Suprapubic skin (tissue), 4 donors: ENCODE measurements around the gene GNLY. TPM values are rescaled to one million over a fixed set of nuclear protein-coding genes. Genes with fewer than 3 reads are reported as not detected.

ENCODE experiments used
- DNase-seq, 2 donors: peaks; one replicate each; pipeline ENCODE4 v3.0.0-alpha.2; 2019; ENCODE audit warnings: low spot score in 2 of 2
- H3K27ac ChIP-seq: fragments of 200-600 bp; sonication (generic); one replicate; pipeline ENCODE4 v1.5.1; 2019
- H3K27me3 ChIP-seq: fragments of 200-600 bp; sonication (generic); one replicate; pipeline ENCODE4 v1.5.1; 2019
- H3K36me3 ChIP-seq: fragments of 200-600 bp; sonication (generic); one replicate; pipeline ENCODE4 v1.5.1; 2019
- H3K4me1 ChIP-seq: fragments of 200-600 bp; sonication (generic); one replicate; pipeline ENCODE4 v1.5.1; 2019
- H3K4me3 ChIP-seq: fragments of 200-600 bp; sonication (generic); one replicate; pipeline ENCODE4 v1.5.1; 2019; ENCODE audit warnings: mild to moderate bottlenecking
- H3K9me3 ChIP-seq: fragments of 200-600 bp; sonication (generic); one replicate; pipeline ENCODE4 v1.5.1; 2019
- EP300 ChIP-seq: sonication (generic); formaldehyde crosslinking; IDR thresholded peaks from one replicate; pipeline ENCODE4 v1.6.1; 2017; ENCODE audit warnings: antibody characterized with exemption
- POLR2A ChIP-seq, 2 donors: fragments of 450-650 bp; IDR thresholded peaks; one replicate each; pipeline ENCODE4 v1.6.1; 2017; ENCODE audit warnings: antibody characterized with exemption in 2 of 2, mild to moderate bottlenecking in 2 of 2, moderate library complexity in 2 of 2
- POLR2AphosphoS5 ChIP-seq, 3 donors: sonication (generic); formaldehyde crosslinking; IDR thresholded peaks; one replicate each; pipeline ENCODE4 v1.6.1; 2017; ENCODE audit warnings: antibody characterized with exemption in 3 of 3
- WGBS: methylation state at CpG from one replicate; pipeline ENCODE4 v1.1.5; 2018; 5-methylcytosine and 5-hydroxymethylcytosine counted together
- total RNA-seq, 4 donors: library from RNA; depleted of rRNA; stranded (reverse); fragments of >200 nt; gene quantifications; one replicate each; pipeline ENCODE4 v1.1.0, GENCODE V29; 2016
- TF ChIP-seq, protein P1 (sequence below), 2 donors: fragments of 200-600 bp in 1 of 2; fragments of 450-650 bp in 1 of 2; sonication (generic) in 1 of 2; IDR thresholded peaks; one replicate each; pipeline ENCODE4 v1.5.1; 2016 to 2019; ENCODE audit warnings: antibody characterized with exemption in 2 of 2, mild to moderate bottlenecking in 1 of 2, moderate library complexity in 1 of 2

GNLY gene
- 1 to 10 TPM in 3 of 4 donors, not detected in 1; 1.6 to 4.8 (median 1.9) TPM for total RNA-seq

DNA sequence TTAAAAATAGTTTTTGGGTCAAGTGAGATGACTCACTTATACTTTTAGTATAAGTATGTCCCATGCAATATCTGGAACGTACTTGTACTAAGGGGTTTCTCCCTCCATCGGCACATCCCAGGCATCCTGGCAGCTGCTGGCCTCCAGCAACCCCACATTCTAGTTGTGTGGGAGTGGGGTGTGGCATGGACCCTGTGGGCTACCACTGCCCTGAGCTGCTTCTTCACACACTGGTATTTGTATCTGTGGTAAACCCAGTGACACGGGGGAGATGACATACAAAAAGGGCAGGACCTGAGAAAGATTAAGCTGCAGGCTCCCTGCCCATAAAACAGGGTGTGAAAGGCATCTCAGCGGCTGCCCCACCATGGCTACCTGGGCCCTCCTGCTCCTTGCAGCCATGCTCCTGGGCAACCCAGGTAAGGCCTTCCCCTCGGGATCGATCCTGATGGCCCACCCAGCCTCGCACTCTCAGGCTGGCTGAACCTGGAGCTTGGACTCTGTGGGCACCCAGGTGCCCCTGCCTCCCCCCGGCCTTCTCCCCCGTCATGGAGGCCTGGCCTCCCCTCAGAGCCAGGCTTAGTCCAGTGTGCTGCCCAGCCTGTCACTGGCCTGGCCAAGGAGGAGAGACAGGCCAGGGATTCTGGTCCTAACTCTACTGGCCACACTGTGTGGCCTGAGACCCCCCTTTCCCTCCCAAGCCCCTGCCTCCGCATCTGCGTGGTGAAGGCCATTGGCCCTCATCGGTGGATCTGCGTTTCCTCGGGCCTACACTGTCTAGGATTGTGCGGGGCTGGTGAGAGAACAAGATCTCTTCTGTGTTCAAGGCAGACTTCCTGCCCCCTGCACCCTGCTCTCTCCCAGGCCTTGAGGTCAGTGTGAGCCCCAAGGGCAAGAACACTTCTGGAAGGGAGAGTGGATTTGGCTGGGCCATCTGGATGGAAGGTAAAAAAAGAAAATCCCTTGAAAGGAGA lies at the start of gene GNLY:
Gene GNLY, plus strand, starts transcription at position 307 of the 974 bp plus-strand sequence. Its CDS starts 61 bp downstream, at position 368.
- no peaks in the 10 kb centered on the region for H3K36me3 ChIP-seq
- no peak within 1 kb of the TSS for H3K4me3 ChIP-seq
- no peak for DNase-seq
- H3K9me3 ChIP-seq, result no peaks in the 10 kb centered on the region
- TF ChIP-seq POLR2AphosphoS5 (IDR thresholded peaks at IDR 0.05), result no peak
- no peak for TF ChIP-seq POLR2A (IDR thresholded peaks at IDR 0.05)
- TF ChIP-seq, protein P1, sequence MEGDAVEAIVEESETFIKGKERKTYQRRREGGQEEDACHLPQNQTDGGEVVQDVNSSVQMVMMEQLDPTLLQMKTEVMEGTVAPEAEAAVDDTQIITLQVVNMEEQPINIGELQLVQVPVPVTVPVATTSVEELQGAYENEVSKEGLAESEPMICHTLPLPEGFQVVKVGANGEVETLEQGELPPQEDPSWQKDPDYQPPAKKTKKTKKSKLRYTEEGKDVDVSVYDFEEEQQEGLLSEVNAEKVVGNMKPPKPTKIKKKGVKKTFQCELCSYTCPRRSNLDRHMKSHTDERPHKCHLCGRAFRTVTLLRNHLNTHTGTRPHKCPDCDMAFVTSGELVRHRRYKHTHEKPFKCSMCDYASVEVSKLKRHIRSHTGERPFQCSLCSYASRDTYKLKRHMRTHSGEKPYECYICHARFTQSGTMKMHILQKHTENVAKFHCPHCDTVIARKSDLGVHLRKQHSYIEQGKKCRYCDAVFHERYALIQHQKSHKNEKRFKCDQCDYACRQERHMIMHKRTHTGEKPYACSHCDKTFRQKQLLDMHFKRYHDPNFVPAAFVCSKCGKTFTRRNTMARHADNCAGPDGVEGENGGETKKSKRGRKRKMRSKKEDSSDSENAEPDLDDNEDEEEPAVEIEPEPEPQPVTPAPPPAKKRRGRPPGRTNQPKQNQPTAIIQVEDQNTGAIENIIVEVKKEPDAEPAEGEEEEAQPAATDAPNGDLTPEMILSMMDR (IDR thresholded peaks at IDR 0.05), result no peak
- no peak for TF ChIP-seq EP300
- 94% methylated on average over 13 of the region's 15 CpGs for WGBS
- no peaks in the 10 kb centered on the region for H3K27me3 ChIP-seq
- H3K27ac ChIP-seq, result no peak within 1 kb of the TSS
- H3K4me1 ChIP-seq, result no peaks in the 10 kb centered on the region

DNA sequence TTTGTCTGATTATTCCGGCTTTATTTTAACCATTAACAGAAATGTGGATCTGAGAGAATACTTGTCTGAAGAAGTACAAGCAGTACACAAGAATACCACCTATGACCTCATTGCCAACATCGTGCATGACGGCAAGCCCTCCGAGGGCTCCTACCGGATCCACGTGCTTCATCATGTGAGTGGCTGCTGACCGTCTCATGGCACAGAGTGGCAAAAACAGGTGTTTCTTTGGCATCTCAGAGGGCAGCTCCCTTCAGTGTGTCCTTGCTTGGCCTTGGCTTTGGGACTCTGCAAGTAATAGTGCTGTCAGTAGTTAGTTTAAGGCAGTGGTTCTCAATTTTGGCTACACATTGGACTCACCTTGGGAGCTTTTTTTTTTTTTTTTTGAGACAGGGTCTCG lies 49.2 kb upstream of the GNLY start:
- Histone ChIP-seq H3K9me3 (no peaks in the 10 kb centered on the region), H3K4me1 (no peaks in the 10 kb centered on the region), H3K36me3 (peaks cover 99% of the 10 kb centered on the region), H3K4me3 (no peak overlapping the region), H3K27me3 (no peaks in the 10 kb centered on the region), H3K27ac (no peak overlapping the region)
- DNase-seq, result peak in 1 of 2 donors; percentile 28
- WGBS, result 91% methylated on average over 8 of the region's 8 CpGs
- TF ChIP-seq POLR2A (IDR thresholded peaks at IDR 0.05) (no peak), POLR2AphosphoS5 (IDR thresholded peaks at IDR 0.05) (no peak), EP300 (no peak)
- TF ChIP-seq, protein P1 (IDR thresholded peaks at IDR 0.05), result no peak

DNA sequence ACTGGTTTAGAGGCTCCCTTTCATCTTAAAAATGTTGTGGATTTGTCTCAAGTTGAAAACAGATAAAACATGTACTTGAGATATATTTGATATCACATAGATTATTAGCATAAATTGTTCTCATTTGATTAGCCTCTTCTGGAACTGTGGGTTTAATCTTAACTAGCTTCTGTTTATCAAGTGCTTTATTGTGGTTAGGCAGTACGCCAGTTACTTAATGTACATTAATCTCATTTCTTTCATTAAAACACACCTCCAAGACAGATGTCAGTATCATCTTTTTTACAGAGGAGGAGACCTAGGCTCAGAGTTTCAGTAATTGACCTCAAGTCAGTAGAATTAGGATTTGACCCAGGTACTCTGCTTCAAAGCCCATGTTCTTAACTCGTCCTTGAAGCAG lies 48.0 kb upstream of the GNLY start:
- no peak for TF ChIP-seq EP300
- TF ChIP-seq, protein P1 (IDR thresholded peaks at IDR 0.05), result no peak
- TF ChIP-seq POLR2A (IDR thresholded peaks at IDR 0.05), result no peak
- TF ChIP-seq POLR2AphosphoS5 (IDR thresholded peaks at IDR 0.05), result no peak
- Histone ChIP-seq H3K9me3 (no peaks in the 10 kb centered on the region), H3K27me3 (no peaks in the 10 kb centered on the region), H3K27ac (no peak overlapping the region), H3K4me3 (no peak overlapping the region), H3K36me3 (peaks cover 100% of the 10 kb centered on the region), H3K4me1 (no peaks in the 10 kb centered on the region)
- 88% methylated on average over 2 of the region's 2 CpGs for WGBS
- no peak for DNase-seq

DNA sequence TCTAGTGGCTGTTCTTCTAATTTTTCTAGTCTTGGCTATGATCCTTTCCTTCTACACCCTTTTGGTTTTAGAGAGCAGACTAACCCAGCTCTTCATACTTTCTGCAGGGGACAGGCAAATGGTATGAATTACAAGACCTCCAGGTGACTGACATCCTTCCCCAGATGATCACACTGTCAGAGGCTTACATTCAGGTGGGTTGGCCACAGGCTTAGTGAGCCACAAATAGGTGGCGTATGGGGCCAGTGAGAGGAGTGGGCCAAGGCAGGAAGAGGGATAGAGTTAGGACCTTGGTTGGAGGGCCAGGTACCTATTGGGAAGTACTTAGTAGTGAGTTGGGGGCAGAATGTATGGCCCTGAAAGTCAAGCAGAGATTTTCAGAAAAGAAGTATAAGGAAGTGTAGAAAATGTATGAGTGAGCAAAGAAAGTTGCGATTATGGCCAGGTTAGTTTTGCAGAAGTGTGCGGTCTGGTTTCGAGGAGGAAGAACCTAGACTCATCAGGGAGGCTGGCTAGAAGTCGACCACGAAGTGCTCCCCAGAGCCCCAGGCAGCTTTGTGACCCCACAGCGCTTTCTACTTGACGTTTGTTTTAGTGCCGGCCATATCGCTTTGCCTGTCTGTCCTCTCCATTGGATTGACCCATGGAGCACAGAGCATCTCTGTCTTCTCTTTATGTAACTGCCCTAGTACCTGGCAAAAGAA lies 46.2 kb upstream of the GNLY start:
- no peak overlapping the region for H3K4me3 ChIP-seq
- peaks cover 96% of the 10 kb centered on the region for H3K36me3 ChIP-seq
- WGBS, result 82% methylated on average over 10 of the region's 10 CpGs
- H3K4me1 ChIP-seq, result no peaks in the 10 kb centered on the region
- H3K27me3 ChIP-seq, result no peaks in the 10 kb centered on the region
- TF ChIP-seq POLR2A (IDR thresholded peaks at IDR 0.05), result no peak
- no peak for TF ChIP-seq POLR2AphosphoS5 (IDR thresholded peaks at IDR 0.05)
- TF ChIP-seq EP300, result no peak
- TF ChIP-seq, protein P1 (IDR thresholded peaks at IDR 0.05), result no peak
- no peak overlapping the region for H3K27ac ChIP-seq
- H3K9me3 ChIP-seq, result no peaks in the 10 kb centered on the region
- DNase-seq, result no peak

DNA sequence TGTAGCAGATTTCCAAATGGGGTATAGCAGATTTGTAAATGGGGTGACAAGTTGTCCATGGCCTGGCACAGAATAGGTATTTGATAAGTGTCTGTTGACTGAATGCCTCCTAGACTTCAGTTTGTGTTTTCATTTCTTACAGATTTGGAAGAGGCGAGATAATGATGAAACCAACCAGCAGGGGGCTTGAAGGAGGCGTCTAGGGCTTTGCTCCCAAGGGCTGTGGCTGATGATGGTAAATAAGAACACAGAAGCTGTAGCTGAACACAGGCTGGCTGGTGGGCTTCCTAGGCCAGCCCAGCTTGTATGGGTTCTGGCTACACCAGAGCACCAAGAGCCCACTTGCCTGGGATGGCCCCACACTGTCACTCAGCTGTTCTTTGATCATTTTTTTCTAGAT lies 45.5 kb upstream of the GNLY start:
- TF ChIP-seq, protein P1 (IDR thresholded peaks at IDR 0.05), result peak in 1 of 2 donors; percentile 31
- no peak for TF ChIP-seq POLR2AphosphoS5 (IDR thresholded peaks at IDR 0.05)
- no peak for TF ChIP-seq POLR2A (IDR thresholded peaks at IDR 0.05)
- TF ChIP-seq EP300, result no peak
- no peak overlapping the region for H3K4me3 ChIP-seq
- H3K27ac ChIP-seq, result no peak overlapping the region
- 55% methylated on average over 2 of the region's 2 CpGs for WGBS
- no peak for DNase-seq
- no peaks in the 10 kb centered on the region for H3K9me3 ChIP-seq
- H3K4me1 ChIP-seq, result no peaks in the 10 kb centered on the region
- no peaks in the 10 kb centered on the region for H3K27me3 ChIP-seq
- H3K36me3 ChIP-seq, result peaks cover 89% of the 10 kb centered on the region
